Mesenteric fat pad (tissue), 1 donor: ENCODE data around the gene SAC3D1. TPM values are rescaled to one million over a fixed set of nuclear protein-coding genes. Genes with fewer than 3 reads are reported as not detected.

Source experiments
- DNase-seq: peaks from one replicate; pipeline ENCODE4 v3.0.0-alpha.2; 2020; ENCODE audit warnings: low spot score
- total RNA-seq: library from RNA; stranded (reverse); fragmentation: NEBNext Ultra II Directional; extraction: Animal tissue kit (Norgen Biotek cat#: 25700); gene quantifications from one replicate; pipeline ENCODE4 v1.2.1, GENCODE V29; 2021
- donor health status: DM: yes; HTN: yes; CAD: no.

Gene SAC3D1
- total RNA-seq, 1 donor from 2014 or later = 12.3 TPM

- no peak for DNase-seq
Observed at GRCh38 chr11:65059959-65060824, 19.2 kb downstream of the SAC3D1 start.

GRCh38 chr11:65060913-65061408 lies 20.0 kb downstream of the SAC3D1 start:
- no peak for DNase-seq

GRCh38 chr11:65063532-65063931 lies 22.5 kb downstream of the SAC3D1 start:
- no peak for DNase-seq

GRCh38 chr11:65064847-65065240 lies 23.8 kb downstream of the SAC3D1 start:
- DNase-seq = no peak

GRCh38 chr11:65065851-65066250 lies 24.8 kb downstream of the SAC3D1 start:
- no peak for DNase-seq

- no peak for DNase-seq
Observed at GRCh38 chr11:65066315-65066714, 25.3 kb downstream of the SAC3D1 start.

GRCh38 chr11:65066805-65067291 lies 25.8 kb downstream of the SAC3D1 start:
- no peak for DNase-seq

GRCh38 chr11:65067446-65067845 lies 26.4 kb downstream of the SAC3D1 start:
- no peak for DNase-seq

- DNase-seq = no peak
Observed at GRCh38 chr11:65069217-65069616, 28.2 kb downstream of the SAC3D1 start.

- DNase-seq = no peak
Observed at GRCh38 chr11:65071907-65072630, 31.1 kb downstream of the SAC3D1 start.

- DNase-seq = no peak
Observed at GRCh38 chr11:65072631-65072966, 31.6 kb downstream of the SAC3D1 start.

GRCh38 chr11:65077451-65077850 lies 36.4 kb downstream of the SAC3D1 start:
- no peak for DNase-seq

GRCh38 chr11:65078151-65078550 lies 37.1 kb downstream of the SAC3D1 start:
- no peak for DNase-seq

- no peak for DNase-seq
Observed at GRCh38 chr11:65078786-65079342, 37.9 kb downstream of the SAC3D1 start.

- no peak for DNase-seq
Observed at GRCh38 chr11:65083134-65083833, 42.3 kb downstream of the SAC3D1 start.

GRCh38 chr11:65083834-65084597 lies 43.0 kb downstream of the SAC3D1 start, which contains the start of the genes CDCA5 and ZFPL1:
TSS of gene CDCA5 (minus strand) at chr11:65084040. CDS start at chr11:65083978, 62 bp downstream.
TSS of gene ZFPL1 (plus strand) at chr11:65084222. CDS start at chr11:65084699, 477 bp downstream.
- DNase-seq = peak; percentile 99

- DNase-seq = no peak
Observed at GRCh38 chr11:65084598-65085375, 43.8 kb downstream of the SAC3D1 start.

- no peak for DNase-seq
Observed at GRCh38 chr11:65085446-65085845, 44.4 kb downstream of the SAC3D1 start.

GRCh38 chr11:65086809-65087208 lies 45.8 kb downstream of the SAC3D1 start:
- no peak for DNase-seq
